Activated B cell treated with CpG ODN at 0.5 μM for 24 hours (primary cell): ENCODE data around the gene GGA1. TPM values are rescaled to one million over a fixed set of nuclear protein-coding genes. Genes with fewer than 3 reads are reported as not detected.

Source experiments
- ATAC-seq: fragments of 200-7000 bp; cut with Tn5 transposase; one replicate; pipeline ENCODE4 v1.10.0; 2021; ENCODE audit warnings: low read depth, mild to moderate bottlenecking, moderate library complexity
- CTCF ChIA-PET: fragments of 350-600 bp; sonication (Branson Sonifier 250); formaldehyde crosslinking; loops from one replicate; lab custom pipeline; 2021; ENCODE audit warnings: antibody characterized with exemption; lab: Charles Lee
- POLR2A ChIA-PET: fragments of 350-600 bp; sonication (Branson Sonifier 250); formaldehyde crosslinking; loops from one replicate; lab custom pipeline; 2021; ENCODE audit warnings: antibody characterized with exemption; lab: Charles Lee
- DNase-seq: peaks from one replicate; pipeline ENCODE4 v3.0.0; 2022
- H3K27ac Mint-ChIP-seq: one replicate; pipeline ENCODE4 v1.8.0; 2020; ENCODE audit warnings: mixed read lengths
- H3K27me3 Mint-ChIP-seq: one replicate; pipeline ENCODE4 v1.8.0; 2021; ENCODE audit warnings: mixed read lengths
- H3K36me3 Mint-ChIP-seq: one replicate; pipeline ENCODE4 v1.8.0; 2021; ENCODE audit warnings: low read depth, mixed read lengths
- H3K4me1 Mint-ChIP-seq: one replicate; pipeline ENCODE4 v1.8.0; 2021; ENCODE audit warnings: mixed read lengths
- H3K4me3 Mint-ChIP-seq: one replicate; pipeline ENCODE4 v1.8.0; 2020; ENCODE audit warnings: mild to moderate bottlenecking, mixed read lengths
- H3K9me3 Mint-ChIP-seq: one replicate; pipeline ENCODE4 v1.8.0; 2020; ENCODE audit warnings: mixed read lengths
- intact Hi-C: fragments of 100-400 bp; cut with micrococcal nuclease; formaldehyde crosslinking; loops from one replicate; pipeline ENCODE4 v1.15.1; 2024
- total RNA-seq: library from RNA; stranded (reverse); gene quantifications from 2 replicates; pipeline ENCODE4 v1.2.3, GENCODE V29; 2022
- TF ChIP-seq, protein P1 (sequence below): fragments of 200-600 bp; IDR thresholded peaks from one replicate; pipeline ENCODE4 v1.8.0; 2022; ENCODE audit warnings: antibody characterized with exemption, mild to moderate bottlenecking

The GGA1 gene
- total RNA-seq, 1 donor from 2014 or later, result 126 TPM

DNA sequence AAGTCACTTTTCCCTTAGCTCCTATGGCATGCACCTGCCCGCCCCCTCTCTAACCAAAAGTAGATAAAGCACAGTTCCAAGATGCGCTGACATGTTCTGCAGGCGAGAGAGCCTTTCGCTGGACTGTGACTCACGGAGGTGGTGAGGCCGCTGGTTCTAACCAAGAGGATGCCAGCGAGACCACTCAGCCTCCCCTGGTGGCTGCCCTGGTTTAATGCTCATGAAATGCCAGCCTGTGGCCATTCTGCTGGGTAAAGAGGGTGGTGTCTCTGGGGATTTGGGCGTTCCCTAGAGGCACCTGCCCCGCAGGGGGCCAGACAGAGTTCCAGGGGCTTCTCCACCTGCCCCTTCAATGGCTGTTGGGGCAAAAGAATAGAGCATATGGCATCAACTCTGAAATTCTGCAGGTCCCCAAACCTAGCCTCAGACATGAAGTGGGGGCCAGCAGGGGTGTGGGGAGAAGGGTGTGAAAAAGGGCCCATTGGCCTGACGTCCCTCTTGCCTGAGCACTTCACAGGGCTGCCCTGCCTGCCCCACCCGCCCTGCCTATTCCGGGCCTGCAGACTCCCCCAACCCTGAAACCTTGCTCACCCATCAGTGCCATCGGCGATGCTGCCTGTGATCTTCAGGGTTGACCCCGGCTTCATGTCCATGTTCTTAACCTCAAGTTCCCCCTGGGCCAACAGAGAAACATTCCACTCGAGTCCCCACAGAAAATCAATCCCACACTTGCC, 37.2 kb upstream of the GGA1 start:
- ATAC-seq (no peak), DNase-seq (no peak)
- H3K27ac Mint-ChIP-seq, result no peak overlapping the region
- ChIA-PET POLR2A (no interaction called here), CTCF (interaction anchor here (0.7 to 11.7 kb wide), 2 partner anchors 21 to 27 kb away, joined by 3 to 255 read pairs; no protein-coding TSS in a partner anchor)
- H3K4me3 Mint-ChIP-seq, result no peak overlapping the region
- H3K4me1 Mint-ChIP-seq, result peaks cover 11% of the 10 kb centered on the region
- peaks cover 13% of the 10 kb centered on the region for H3K27me3 Mint-ChIP-seq
- no peaks in the 10 kb centered on the region for H3K9me3 Mint-ChIP-seq
- intact Hi-C loops, result no loop called here
- TF ChIP-seq, protein P1, sequence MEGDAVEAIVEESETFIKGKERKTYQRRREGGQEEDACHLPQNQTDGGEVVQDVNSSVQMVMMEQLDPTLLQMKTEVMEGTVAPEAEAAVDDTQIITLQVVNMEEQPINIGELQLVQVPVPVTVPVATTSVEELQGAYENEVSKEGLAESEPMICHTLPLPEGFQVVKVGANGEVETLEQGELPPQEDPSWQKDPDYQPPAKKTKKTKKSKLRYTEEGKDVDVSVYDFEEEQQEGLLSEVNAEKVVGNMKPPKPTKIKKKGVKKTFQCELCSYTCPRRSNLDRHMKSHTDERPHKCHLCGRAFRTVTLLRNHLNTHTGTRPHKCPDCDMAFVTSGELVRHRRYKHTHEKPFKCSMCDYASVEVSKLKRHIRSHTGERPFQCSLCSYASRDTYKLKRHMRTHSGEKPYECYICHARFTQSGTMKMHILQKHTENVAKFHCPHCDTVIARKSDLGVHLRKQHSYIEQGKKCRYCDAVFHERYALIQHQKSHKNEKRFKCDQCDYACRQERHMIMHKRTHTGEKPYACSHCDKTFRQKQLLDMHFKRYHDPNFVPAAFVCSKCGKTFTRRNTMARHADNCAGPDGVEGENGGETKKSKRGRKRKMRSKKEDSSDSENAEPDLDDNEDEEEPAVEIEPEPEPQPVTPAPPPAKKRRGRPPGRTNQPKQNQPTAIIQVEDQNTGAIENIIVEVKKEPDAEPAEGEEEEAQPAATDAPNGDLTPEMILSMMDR, result no peak
- H3K36me3 Mint-ChIP-seq, result no peaks in the 10 kb centered on the region

DNA sequence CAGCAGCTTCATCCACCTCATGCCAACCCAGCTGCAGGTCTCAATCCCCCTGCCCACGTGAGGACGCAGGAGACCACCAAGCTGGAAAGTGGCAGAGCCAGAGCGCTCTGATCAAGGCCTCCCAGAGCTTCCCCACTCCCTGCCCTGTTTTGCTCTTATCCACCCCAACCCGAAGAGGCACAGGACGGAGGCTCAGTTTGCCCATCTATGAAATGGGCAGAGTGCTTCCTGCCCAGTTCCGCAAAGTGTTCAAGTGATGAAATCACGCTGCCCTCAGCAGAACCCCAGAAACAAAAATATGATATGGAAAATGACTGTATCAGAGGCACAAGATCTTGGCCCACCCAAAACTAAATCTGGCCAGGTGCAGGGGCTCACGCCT, 36.7 kb upstream of the GGA1 start:
- ChIA-PET CTCF (interaction anchor here (2.0 kb wide), 1 partner anchor 33 kb away, joined by 6 read pairs; no protein-coding TSS in a partner anchor), POLR2A (no interaction called here)
- ATAC-seq (no peak), DNase-seq (no peak)
- intact Hi-C loops, result no loop called here
- H3K36me3 Mint-ChIP-seq, result no peaks in the 10 kb centered on the region
- H3K9me3 Mint-ChIP-seq, result no peaks in the 10 kb centered on the region
- H3K27ac Mint-ChIP-seq, result no peak overlapping the region
- TF ChIP-seq, protein P1, result no peak
- peaks cover 6% of the 10 kb centered on the region for H3K4me1 Mint-ChIP-seq
- H3K4me3 Mint-ChIP-seq, result no peak overlapping the region
- peaks cover 15% of the 10 kb centered on the region for H3K27me3 Mint-ChIP-seq

DNA sequence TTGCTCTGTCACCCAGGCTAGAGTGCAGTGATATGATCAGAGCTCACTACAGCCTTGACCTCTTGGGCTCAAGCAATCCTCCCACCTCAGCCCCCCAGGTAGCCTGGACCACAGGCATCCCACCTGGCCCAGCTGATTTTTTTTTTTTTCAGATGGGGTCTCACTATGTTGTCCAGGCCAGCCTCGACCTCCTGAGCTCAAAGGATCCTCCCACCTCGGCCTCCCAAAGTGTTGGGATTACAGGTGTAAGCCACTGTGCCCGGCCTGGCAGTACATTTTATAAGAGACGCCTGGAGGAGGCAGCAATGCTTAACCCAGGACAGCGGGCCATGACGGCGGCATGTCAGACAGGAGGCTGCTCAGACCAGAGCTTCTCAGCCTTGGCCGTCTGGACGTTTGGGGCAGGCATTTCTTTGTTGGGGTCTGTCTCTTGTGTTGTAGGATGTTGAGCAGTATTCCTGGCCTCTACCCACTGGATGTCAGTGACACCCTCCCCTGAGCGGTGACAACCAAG, 33.1 kb upstream of the GGA1 start:
- intact Hi-C loops, result no loop called here
- ChIA-PET POLR2A (no interaction called here), CTCF (no interaction called here)
- H3K9me3 Mint-ChIP-seq, result no peaks in the 10 kb centered on the region
- DNase-seq (no peak), ATAC-seq (no peak)
- TF ChIP-seq, protein P1, result no peak
- peaks cover 12% of the 10 kb centered on the region for H3K27me3 Mint-ChIP-seq
- H3K27ac Mint-ChIP-seq, result no peak overlapping the region
- no peak overlapping the region for H3K4me3 Mint-ChIP-seq
- H3K4me1 Mint-ChIP-seq, result peaks cover 6% of the 10 kb centered on the region
- no peaks in the 10 kb centered on the region for H3K36me3 Mint-ChIP-seq

DNA sequence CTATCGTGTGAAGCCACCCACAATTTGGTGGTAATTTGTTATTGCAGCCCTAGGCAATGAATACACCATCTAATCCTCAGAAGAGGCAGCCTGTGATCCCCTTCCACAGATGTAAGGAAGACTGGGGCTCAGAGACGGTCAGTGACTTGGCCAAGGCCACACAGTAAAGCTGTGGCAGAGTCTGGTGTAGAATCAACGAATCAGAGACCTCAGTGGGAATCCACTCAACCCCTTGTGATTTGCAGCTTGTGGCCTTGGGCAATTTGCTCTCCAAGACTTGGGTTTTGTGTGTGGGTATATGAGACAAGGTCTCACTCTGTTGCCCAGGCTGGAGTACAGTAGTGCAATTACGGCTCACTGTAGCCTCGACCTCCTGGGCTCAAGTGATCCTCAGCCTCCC, 30.6 kb upstream of the GGA1 start:
- no peak for ATAC-seq
- ChIA-PET CTCF (no interaction called here), POLR2A (no interaction called here)
- H3K9me3 Mint-ChIP-seq, result no peaks in the 10 kb centered on the region
- H3K4me3 Mint-ChIP-seq, result no peak overlapping the region
- intact Hi-C loops, result no loop called here
- TF ChIP-seq, protein P1, result no peak
- peaks cover 17% of the 10 kb centered on the region for H3K27me3 Mint-ChIP-seq
- DNase-seq, result no peak
- peaks cover 7% of the 10 kb centered on the region for H3K4me1 Mint-ChIP-seq
- no peaks in the 10 kb centered on the region for H3K36me3 Mint-ChIP-seq
- H3K27ac Mint-ChIP-seq, result no peak overlapping the region

DNA sequence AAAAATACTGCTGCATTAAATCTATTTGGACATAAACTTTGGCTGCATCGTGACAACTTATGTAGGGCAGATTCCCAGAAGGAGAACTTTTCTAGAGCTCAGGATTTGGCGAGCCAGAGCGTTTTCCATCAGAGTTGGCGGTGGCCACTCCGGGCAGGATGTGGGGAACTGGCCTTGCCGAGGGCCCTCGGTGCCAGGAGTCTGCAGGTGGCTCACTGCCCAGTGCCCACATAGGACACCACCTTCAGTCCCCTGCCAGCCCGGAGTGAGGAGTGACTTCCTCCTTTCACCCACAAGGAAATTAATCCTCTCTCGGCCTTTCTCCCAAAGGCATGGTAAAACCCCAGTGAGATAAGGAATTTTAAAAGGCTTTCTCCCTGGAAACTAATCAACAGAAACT, 27.1 kb upstream of the GGA1 start:
- H3K4me3 Mint-ChIP-seq, result no peak overlapping the region
- H3K27ac Mint-ChIP-seq, result no peak overlapping the region
- ChIA-PET CTCF (interaction anchor here (1.2 kb wide), 2 partner anchors 14 to 20 kb away, joined by 3 to 4 read pairs; no protein-coding TSS in a partner anchor), POLR2A (no interaction called here)
- H3K9me3 Mint-ChIP-seq, result no peaks in the 10 kb centered on the region
- DNase-seq (no peak), ATAC-seq (no peak)
- H3K4me1 Mint-ChIP-seq, result peaks cover 7% of the 10 kb centered on the region
- TF ChIP-seq, protein P1, result no peak
- no peaks in the 10 kb centered on the region for H3K36me3 Mint-ChIP-seq
- peaks cover 22% of the 10 kb centered on the region for H3K27me3 Mint-ChIP-seq
- intact Hi-C loops, result no loop called here
